DOHH2 (cell line): ENCODE data around the gene C12orf56.

ENCODE experiments used
- EZH2phosphoT487 ChIP-seq: fragments of 200-600 bp; sonication (generic); IDR thresholded peaks from 2 replicates; pipeline ENCODE4 v1.6.1; 2017; ENCODE audit warnings: borderline replicate concordance, mild to moderate bottlenecking, antibody characterized with exemption, low read length, moderate library complexity, mixed read lengths
- TF ChIP-seq, protein P1 (sequence below): fragments of 200-600 bp; sonication (generic); IDR thresholded peaks from one replicate; pipeline ENCODE4 v1.5.1; 2014; ENCODE audit warnings: antibody characterized with exemption, mild to moderate bottlenecking, low read depth, low read length; ENCODE audit not compliant: poor library complexity, severe bottlenecking

DNA sequence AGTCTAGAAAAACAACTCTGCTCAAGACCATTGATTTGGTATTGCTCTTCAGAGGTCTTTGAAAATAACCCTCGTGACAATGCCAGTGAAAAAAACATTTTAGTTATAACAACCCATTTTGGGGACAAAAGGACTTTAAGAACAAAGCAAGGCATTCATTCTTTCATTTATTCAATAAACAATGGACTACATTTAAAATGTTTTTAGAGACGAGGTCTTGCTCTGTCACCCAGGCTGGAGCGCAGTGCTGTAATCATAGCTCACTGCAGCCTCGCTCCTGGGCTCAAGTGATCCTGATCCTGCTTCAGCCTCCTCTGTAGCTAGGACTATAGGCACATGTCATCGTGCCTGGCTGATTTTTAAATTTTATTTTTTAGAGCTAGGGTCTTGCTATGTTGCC, 160.8 kb downstream of the C12orf56 start:
- TF ChIP-seq, protein P1, sequence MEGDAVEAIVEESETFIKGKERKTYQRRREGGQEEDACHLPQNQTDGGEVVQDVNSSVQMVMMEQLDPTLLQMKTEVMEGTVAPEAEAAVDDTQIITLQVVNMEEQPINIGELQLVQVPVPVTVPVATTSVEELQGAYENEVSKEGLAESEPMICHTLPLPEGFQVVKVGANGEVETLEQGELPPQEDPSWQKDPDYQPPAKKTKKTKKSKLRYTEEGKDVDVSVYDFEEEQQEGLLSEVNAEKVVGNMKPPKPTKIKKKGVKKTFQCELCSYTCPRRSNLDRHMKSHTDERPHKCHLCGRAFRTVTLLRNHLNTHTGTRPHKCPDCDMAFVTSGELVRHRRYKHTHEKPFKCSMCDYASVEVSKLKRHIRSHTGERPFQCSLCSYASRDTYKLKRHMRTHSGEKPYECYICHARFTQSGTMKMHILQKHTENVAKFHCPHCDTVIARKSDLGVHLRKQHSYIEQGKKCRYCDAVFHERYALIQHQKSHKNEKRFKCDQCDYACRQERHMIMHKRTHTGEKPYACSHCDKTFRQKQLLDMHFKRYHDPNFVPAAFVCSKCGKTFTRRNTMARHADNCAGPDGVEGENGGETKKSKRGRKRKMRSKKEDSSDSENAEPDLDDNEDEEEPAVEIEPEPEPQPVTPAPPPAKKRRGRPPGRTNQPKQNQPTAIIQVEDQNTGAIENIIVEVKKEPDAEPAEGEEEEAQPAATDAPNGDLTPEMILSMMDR = no peak
- no peak for TF ChIP-seq EZH2phosphoT487
